Mesendoderm (in vitro differentiated cells): Measurements from ENCODE around the gene EXPH5.

Source experiments
- DNase-seq: peaks from one replicate; pipeline ENCODE4 v3.0.0; 2013
- H2AK5ac ChIP-seq: 2 replicates; pipeline ENCODE4 v1.6.1; 2013; ENCODE audit warnings: low read length, inconsistent platforms
- H2BK120ac ChIP-seq: 2 replicates; pipeline ENCODE4 v1.6.1; 2013; ENCODE audit warnings: low read depth, mild to moderate bottlenecking, low read length, moderate library complexity, mixed read lengths
- H2BK15ac ChIP-seq: replicated peaks from 2 replicates; pipeline ENCODE4 v1.6.1; 2013; ENCODE audit warnings: low read depth, mild to moderate bottlenecking, moderate library complexity
- H2BK5ac ChIP-seq: 2 replicates; pipeline ENCODE4 v1.6.1; 2013; ENCODE audit warnings: low read length, inconsistent platforms
- H3K18ac ChIP-seq: 2 replicates; pipeline ENCODE4 v1.6.1; 2013; ENCODE audit warnings: mild to moderate bottlenecking, low read length, mixed read lengths
- H3K23ac ChIP-seq: one replicate; pipeline ENCODE4 v1.6.1; 2013; ENCODE audit warnings: low read length
- H3K27ac ChIP-seq: 2 replicates; pipeline ENCODE4 v1.5.1; 2013; ENCODE audit warnings: low read depth, mild to moderate bottlenecking, inconsistent platforms, low read length, moderate library complexity
- H3K27me3 ChIP-seq: 2 replicates; pipeline ENCODE4 v1.6.1; 2013; ENCODE audit warnings: low read length, control low read depth, mild to moderate bottlenecking, inconsistent platforms; ENCODE audit not compliant: insufficient read depth, poor library complexity
- H3K36me3 ChIP-seq: 2 replicates; pipeline ENCODE4 v1.6.1; 2013; ENCODE audit warnings: low read length, inconsistent platforms; ENCODE audit not compliant: control insufficient read depth, insufficient read depth
- H3K4ac ChIP-seq: one replicate; pipeline ENCODE4 v1.6.1; 2013; ENCODE audit warnings: low read depth, mild to moderate bottlenecking, low read length, moderate library complexity
- H3K4me1 ChIP-seq: 2 replicates; pipeline ENCODE4 v1.6.1; 2013; ENCODE audit warnings: low read depth, low read length, inconsistent platforms; ENCODE audit not compliant: control insufficient read depth
- H3K4me2 ChIP-seq: 2 replicates; pipeline ENCODE4 v1.6.1; 2013; ENCODE audit warnings: low read length
- H3K4me3 ChIP-seq: 2 replicates; pipeline ENCODE4 v1.5.1; 2013; ENCODE audit warnings: mild to moderate bottlenecking, low read length
- H3K56ac ChIP-seq: one replicate; pipeline ENCODE4 v1.6.1; 2013; ENCODE audit warnings: low read length
- H3K79me1 ChIP-seq: 2 replicates; pipeline ENCODE4 v1.6.1; 2013; ENCODE audit warnings: low read length, inconsistent platforms
- H3K79me2 ChIP-seq: 2 replicates; pipeline ENCODE4 v1.6.1; 2013; ENCODE audit warnings: mild to moderate bottlenecking, low read length; ENCODE audit not compliant: control insufficient read depth, insufficient read depth
- H3K9ac ChIP-seq: 2 replicates; pipeline ENCODE4 v1.6.1; 2013; ENCODE audit warnings: low read length, inconsistent platforms
- H4K5ac ChIP-seq: one replicate; pipeline ENCODE4 v1.6.1; 2013; ENCODE audit warnings: low read length
- H4K8ac ChIP-seq: one replicate; pipeline ENCODE4 v1.6.1; 2013; ENCODE audit warnings: low read depth, mild to moderate bottlenecking, control low read depth, low read length, moderate library complexity
- WGBS: extraction: QIAGEN DNeasy Blood & Tissue Kit; methylation state at CpG from one replicate; pipeline ENCODE4 v1.1.7; 2013; ENCODE audit warnings: low lambda C conversion rate, missing lambda C conversion rate; ENCODE audit not compliant: insufficient coverage; ENCODE audit errors: extremely low coverage; 5-methylcytosine and 5-hydroxymethylcytosine counted together

EXPH5 gene

GRCh38 chr11:108599978-108600377 is 6.4 kb upstream of the EXPH5 start:
- Histone ChIP-seq H3K9ac (no peak overlapping the region), H3K4me3 (no peak overlapping the region), H2BK15ac (no peak overlapping the region), H3K23ac (no peak overlapping the region), H3K79me1 (no peaks in the 10 kb centered on the region), H2AK5ac (no peak overlapping the region), H4K8ac (no peak overlapping the region), H3K4ac (no peak overlapping the region), H3K4me2 (no peak overlapping the region), H3K56ac (no peak overlapping the region), H3K18ac (no peak overlapping the region), H3K27me3 (no peaks in the 10 kb centered on the region), H2BK120ac (no peak overlapping the region), H3K27ac (no peak overlapping the region), H3K79me2 (no peaks in the 10 kb centered on the region), H3K4me1 (no peaks in the 10 kb centered on the region), H3K36me3 (no peaks in the 10 kb centered on the region), H2BK5ac (no peak overlapping the region), H4K5ac (no peak overlapping the region)
- WGBS = no CpG with 5 or more reads among the region's 2 CpGs
- DNase-seq = no peak

DNA sequence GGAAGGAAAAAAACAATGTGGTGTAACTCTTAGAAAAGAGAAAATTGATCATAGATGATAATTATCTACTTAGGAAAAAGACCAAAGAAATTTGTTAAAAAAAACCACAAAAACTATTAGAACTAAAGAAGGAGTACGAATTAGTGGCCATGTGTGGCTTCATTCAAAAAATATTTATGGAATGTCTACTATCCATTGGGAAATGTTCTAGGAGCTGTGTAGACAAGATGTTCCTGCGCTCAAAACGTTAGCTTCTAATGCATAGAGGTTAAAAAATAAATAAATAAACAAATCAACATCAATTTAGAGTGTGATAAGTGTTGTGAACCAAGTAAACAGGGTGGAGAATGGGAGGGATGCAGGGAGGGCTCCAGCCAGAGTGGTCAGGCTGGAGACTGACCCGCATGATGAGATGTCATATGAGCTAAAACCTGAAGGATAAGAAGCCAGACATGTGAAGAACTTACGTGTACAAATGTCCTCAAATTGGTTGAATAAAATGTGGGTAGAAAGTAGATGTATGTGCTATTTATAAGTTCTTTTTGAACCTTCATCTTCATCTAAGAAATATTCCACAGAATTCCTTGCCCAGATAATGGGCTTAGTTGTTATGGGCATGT is 4.3 kb upstream of the EXPH5 start:
- Histone ChIP-seq H3K27me3 (no peaks in the 10 kb centered on the region), H3K4ac (no peak overlapping the region), H4K8ac (no peak overlapping the region), H3K79me1 (no peaks in the 10 kb centered on the region), H3K4me2 (no peak overlapping the region), H3K27ac (no peak overlapping the region), H3K18ac (no peak overlapping the region), H2BK5ac (no peak overlapping the region), H3K56ac (no peak overlapping the region), H3K36me3 (no peaks in the 10 kb centered on the region), H2BK120ac (no peak overlapping the region), H2AK5ac (no peak overlapping the region), H3K9ac (no peak overlapping the region), H3K4me3 (no peak overlapping the region), H3K79me2 (no peaks in the 10 kb centered on the region), H2BK15ac (no peak overlapping the region), H4K5ac (no peak overlapping the region), H3K4me1 (no peaks in the 10 kb centered on the region), H3K23ac (no peak overlapping the region)
- no CpG with 5 or more reads among the region's 5 CpGs for WGBS
- DNase-seq = no peak

- Histone ChIP-seq H4K5ac (no peak overlapping the region), H3K9ac (no peak overlapping the region), H3K36me3 (no peaks in the 10 kb centered on the region), H3K23ac (no peak overlapping the region), H2BK5ac (no peak overlapping the region), H3K4ac (no peak overlapping the region), H3K27me3 (no peaks in the 10 kb centered on the region), H3K18ac (no peak overlapping the region), H3K4me3 (no peak overlapping the region), H2BK120ac (no peak overlapping the region), H3K4me2 (no peak overlapping the region), H3K27ac (no peak overlapping the region), H3K56ac (no peak overlapping the region), H2BK15ac (no peak overlapping the region), H3K4me1 (peaks cover 2% of the 10 kb centered on the region), H4K8ac (no peak overlapping the region), H3K79me1 (no peaks in the 10 kb centered on the region), H2AK5ac (no peak overlapping the region), H3K79me2 (no peaks in the 10 kb centered on the region)
- no CpG with 5 or more reads among the region's 2 CpGs for WGBS
- no peak for DNase-seq
Measured at GRCh38 chr11:108596701-108597100, 3.1 kb upstream of the EXPH5 start.

DNA sequence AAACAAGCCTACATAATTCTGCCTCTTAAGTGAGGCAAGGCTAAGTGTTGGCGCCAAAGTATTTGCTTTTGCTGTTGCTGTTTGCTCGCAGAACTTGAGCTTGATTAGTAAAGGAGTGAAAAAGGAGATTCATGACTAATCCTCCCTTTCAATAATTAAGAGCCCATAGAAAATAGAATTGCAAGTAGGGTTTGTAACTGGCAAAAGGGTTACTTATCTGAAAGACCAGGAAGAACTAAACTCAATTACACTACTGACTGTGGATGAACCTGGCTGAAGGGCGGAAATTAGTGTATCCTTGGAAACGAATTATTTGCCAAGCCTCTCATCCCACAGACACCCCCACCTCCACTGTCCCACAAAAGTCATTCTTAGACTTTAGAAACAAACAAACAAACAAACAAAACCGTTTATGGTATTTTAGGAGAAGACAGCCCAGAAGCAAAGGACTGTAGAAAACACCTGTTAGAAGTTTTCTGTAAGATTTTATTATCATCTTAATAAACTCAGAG is 411 bp upstream of the EXPH5 start:
- Histone ChIP-seq H4K8ac (no peak overlapping the region), H2BK5ac (no peak overlapping the region), H3K4ac (no peak overlapping the region), H3K18ac (no peak overlapping the region), H3K79me2 (no peaks in the 10 kb centered on the region), H2BK120ac (no peak overlapping the region), H2AK5ac (no peak overlapping the region), H3K27ac (no peak overlapping the region), H3K23ac (no peak overlapping the region), H2BK15ac (no peak overlapping the region), H3K9ac (peak overlapping the region; percentile 39), H3K4me1 (peaks cover 2% of the 10 kb centered on the region), H3K56ac (peak overlapping the region; percentile 44), H4K5ac (no peak overlapping the region), H3K4me2 (peak overlapping the region; percentile 42), H3K4me3 (no peak overlapping the region), H3K27me3 (no peaks in the 10 kb centered on the region), H3K79me1 (no peaks in the 10 kb centered on the region), H3K36me3 (no peaks in the 10 kb centered on the region)
- DNase-seq = no peak
- WGBS = no CpG with 5 or more reads among the region's 5 CpGs

DNA sequence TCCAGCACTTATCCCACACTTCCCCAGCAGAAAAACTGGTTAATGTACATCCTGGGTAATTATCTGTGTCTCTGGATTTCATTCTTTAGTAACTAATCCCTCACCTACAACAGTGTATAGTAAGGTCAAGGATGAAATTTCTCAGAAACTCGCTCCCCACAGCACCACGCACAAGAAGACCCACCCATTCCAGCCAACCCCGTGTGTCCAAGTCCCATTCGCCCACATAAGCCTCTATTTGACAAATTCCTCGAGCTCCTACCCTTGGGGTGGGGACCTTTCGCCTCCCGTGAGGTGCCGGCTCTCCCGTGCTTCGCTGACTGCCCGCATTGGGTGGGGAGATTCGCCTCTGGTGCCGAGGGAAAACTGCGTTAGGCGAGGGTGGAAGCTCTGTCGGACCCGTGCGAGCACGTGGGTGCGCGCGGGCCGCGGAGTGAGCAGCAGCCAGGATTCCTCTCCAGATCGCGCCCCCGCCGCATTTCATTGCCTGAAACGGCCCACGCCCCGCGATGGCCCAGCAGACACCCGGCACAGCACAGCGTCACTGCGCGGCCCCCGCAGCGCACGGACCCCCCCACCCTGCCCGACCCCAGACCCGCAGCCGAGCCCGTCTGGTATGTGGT is 866 bp downstream of the EXPH5 start:
- no peak overlapping the region for H4K5ac ChIP-seq
- no peak overlapping the region for H2AK5ac ChIP-seq
- DNase-seq = no peak
- no peaks in the 10 kb centered on the region for H3K27me3 ChIP-seq
- H3K56ac ChIP-seq = peak overlapping the region; percentile 80
- H3K4me3 ChIP-seq = peak overlapping the region; percentile 48
- H2BK120ac ChIP-seq = no peak overlapping the region
- no peak overlapping the region for H2BK5ac ChIP-seq
- H3K18ac ChIP-seq = no peak overlapping the region
- H3K4me2 ChIP-seq = peak overlapping the region; percentile 56
- no CpG with 5 or more reads among the region's 43 CpGs for WGBS
- no peak overlapping the region for H3K27ac ChIP-seq
- H3K79me1 ChIP-seq = no peaks in the 10 kb centered on the region
- H3K79me2 ChIP-seq = no peaks in the 10 kb centered on the region
- peak overlapping the region; percentile 65 for H3K9ac ChIP-seq
- H3K4ac ChIP-seq = no peak overlapping the region
- H3K23ac ChIP-seq = no peak overlapping the region
- H3K36me3 ChIP-seq = no peaks in the 10 kb centered on the region
- no peak overlapping the region for H2BK15ac ChIP-seq
- H3K4me1 ChIP-seq = peaks cover 2% of the 10 kb centered on the region
- H4K8ac ChIP-seq = no peak overlapping the region
